H9 (cell line): ENCODE measurements around the gene FN3KRP. TPM values are rescaled to one million over a fixed set of nuclear protein-coding genes. Genes with fewer than 3 reads are reported as not detected.

Source experiments
- DNase-seq: peaks from one replicate; pipeline ENCODE4 v3.0.0-alpha.2; 2017
- H2AFZ ChIP-seq: one replicate; pipeline ENCODE4 v1.6.1; 2013; ENCODE audit warnings: mild to moderate bottlenecking, low read length, control low read depth, moderate library complexity
- H2AK5ac ChIP-seq: 2 replicates; pipeline ENCODE4 v1.6.1; 2013; ENCODE audit warnings: low read length, control low read depth, mixed read lengths; ENCODE audit not compliant: insufficient read length
- H2BK120ac ChIP-seq: one replicate; pipeline ENCODE4 v1.6.1; 2013; ENCODE audit warnings: low read depth, mild to moderate bottlenecking, low read length, control low read depth, inconsistent platforms; ENCODE audit not compliant: poor library complexity, severe bottlenecking
- H2BK12ac ChIP-seq: 2 replicates; pipeline ENCODE4 v1.6.1; 2013; ENCODE audit warnings: low read length, control low read depth, mixed read lengths, low read depth; ENCODE audit not compliant: insufficient read length
- H2BK15ac ChIP-seq: 2 replicates; pipeline ENCODE4 v1.6.1; 2013; ENCODE audit warnings: low read depth, low read length, control low read depth
- H2BK20ac ChIP-seq: one replicate; pipeline ENCODE4 v1.6.1; 2013; ENCODE audit warnings: low read depth, mild to moderate bottlenecking, low read length, control low read depth, inconsistent platforms; ENCODE audit not compliant: poor library complexity, severe bottlenecking
- H2BK5ac ChIP-seq: 2 replicates; pipeline ENCODE4 v1.6.1; 2013; ENCODE audit warnings: low read length, control low read depth, mixed read lengths; ENCODE audit not compliant: insufficient read length
- H3K14ac ChIP-seq: 2 replicates; pipeline ENCODE4 v1.6.1; 2013; ENCODE audit warnings: low read length, control low read depth; ENCODE audit not compliant: insufficient read depth
- H3K18ac ChIP-seq: 2 replicates; pipeline ENCODE4 v1.6.1; 2013; ENCODE audit warnings: low read depth, mild to moderate bottlenecking, mixed read lengths, low read length, control low read depth; ENCODE audit not compliant: insufficient read length
- H3K23ac ChIP-seq: 2 replicates; pipeline ENCODE4 v1.6.1; 2013; ENCODE audit warnings: low read length, control low read depth, mixed read lengths, low read depth; ENCODE audit not compliant: insufficient read length
- H3K23me2 ChIP-seq: 2 replicates; pipeline ENCODE4 v1.6.1; 2013; ENCODE audit warnings: low read depth, mild to moderate bottlenecking, mixed read lengths, low read length, control low read depth; ENCODE audit not compliant: insufficient read length, poor library complexity, severe bottlenecking
- H3K27ac ChIP-seq: 2 replicates; pipeline ENCODE4 v1.5.1; 2013; ENCODE audit warnings: low read length, control low read depth, mixed read lengths, low read depth; ENCODE audit not compliant: insufficient read length
- H3K27me3 ChIP-seq: 2 replicates; pipeline ENCODE4 v1.6.1; 2013; ENCODE audit warnings: low read length, control low read depth, inconsistent platforms; ENCODE audit not compliant: insufficient read depth
- H3K4ac ChIP-seq: 2 replicates; pipeline ENCODE4 v1.6.1; 2013; ENCODE audit warnings: low read depth, mild to moderate bottlenecking, control low read depth, inconsistent platforms, low read length, moderate library complexity
- H3K4me1 ChIP-seq: 2 replicates; pipeline ENCODE4 v1.6.1; 2013; ENCODE audit warnings: low read length, control low read depth, inconsistent platforms; ENCODE audit not compliant: insufficient read depth
- H3K4me2 ChIP-seq: 2 replicates; pipeline ENCODE4 v1.6.1; 2013; ENCODE audit warnings: low read length, control low read depth, mixed read lengths; ENCODE audit not compliant: insufficient read length, insufficient read depth
- H3K56ac ChIP-seq: 2 replicates; pipeline ENCODE4 v1.6.1; 2013; ENCODE audit warnings: low read depth, mild to moderate bottlenecking, mixed read lengths, low read length, control low read depth; ENCODE audit not compliant: insufficient read length
- H3K79me1 ChIP-seq: 2 replicates; pipeline ENCODE4 v1.6.1; 2013; ENCODE audit warnings: low read depth, mild to moderate bottlenecking, moderate library complexity, low read length, control low read depth, inconsistent platforms; ENCODE audit not compliant: insufficient read depth, poor library complexity, severe bottlenecking
- H3K79me2 ChIP-seq: 2 replicates; pipeline ENCODE4 v1.6.1; 2013; ENCODE audit warnings: low read length, control low read depth, inconsistent platforms; ENCODE audit not compliant: insufficient read depth
- H3K9ac ChIP-seq: 2 replicates; pipeline ENCODE4 v1.6.1; 2013; ENCODE audit warnings: low read length, control low read depth, mixed read lengths; ENCODE audit not compliant: insufficient read length; ENCODE audit errors: extremely low read depth
- H3K9me3 ChIP-seq: one replicate; pipeline ENCODE4 v1.6.1; 2013; ENCODE audit warnings: low read depth, low read length, inconsistent platforms; ENCODE audit not compliant: control insufficient read depth
- H3T11ph ChIP-seq: one replicate; pipeline ENCODE4 v1.6.1; 2013; ENCODE audit warnings: mild to moderate bottlenecking, low read length, control low read depth, inconsistent platforms
- H4K20me1 ChIP-seq: one replicate; pipeline ENCODE4 v1.6.1; 2013; ENCODE audit not compliant: control insufficient read depth, insufficient read length, insufficient read depth
- H4K5ac ChIP-seq: 2 replicates; pipeline ENCODE4 v1.6.1; 2013; ENCODE audit warnings: low read depth, mild to moderate bottlenecking, mixed read lengths, low read length, control low read depth; ENCODE audit not compliant: insufficient read length
- H4K8ac ChIP-seq: replicated peaks from 2 replicates; pipeline ENCODE4 v1.6.1; 2013; ENCODE audit warnings: low read length, control low read depth, mixed read lengths, low read depth; ENCODE audit not compliant: insufficient read length
- H4K91ac ChIP-seq: 2 replicates; pipeline ENCODE4 v1.6.1; 2013; ENCODE audit warnings: low read depth, mild to moderate bottlenecking, moderate library complexity, mixed read lengths, low read length, control low read depth; ENCODE audit not compliant: insufficient read length
- H3K27ac Mint-ChIP-seq, 3 experiments: 2 replicates in 2 of 3; 3 replicates in 1 of 3; pipeline ENCODE4 v1.8.0; 2020 to 2021; ENCODE audit warnings: mixed read lengths in 3 of 3, mild to moderate bottlenecking in 1 of 3, moderate library complexity in 1 of 3
- H3K27me3 Mint-ChIP-seq: 2 replicates; pipeline ENCODE4 v1.8.0; 2021; ENCODE audit warnings: low read depth, mild to moderate bottlenecking, moderate library complexity, mixed read lengths
- H3K36me3 Mint-ChIP-seq, 3 experiments: 2 replicates in 2 of 3; 3 replicates in 1 of 3; pipeline ENCODE4 v1.8.0; 2020 to 2021; ENCODE audit warnings: low read depth in 3 of 3, mixed read lengths in 3 of 3; ENCODE audit not compliant: insufficient read depth in 1 of 3
- H3K4me1 Mint-ChIP-seq, 2 experiments: 2 replicates each; pipeline ENCODE4 v1.8.0; 2020; ENCODE audit warnings: mixed read lengths in 2 of 2
- H3K4me3 Mint-ChIP-seq, 2 experiments: 2 replicates in 1 of 2; 3 replicates in 1 of 2; pipeline ENCODE4 v1.8.0; 2020 to 2021; ENCODE audit warnings: mild to moderate bottlenecking in 2 of 2, mixed read lengths in 2 of 2, moderate library complexity in 1 of 2
- H3K9me3 Mint-ChIP-seq, 2 experiments: 2 replicates in 1 of 2; 3 replicates in 1 of 2; pipeline ENCODE4 v1.8.0; 2020; ENCODE audit warnings: mild to moderate bottlenecking in 2 of 2, mixed read lengths in 2 of 2, moderate library complexity in 1 of 2
- CTCF ChIP-seq: fragments of 200-600 bp; sonication (generic); conservative IDR thresholded peaks from 3 replicates; pipeline ENCODE4 v1.8.0; 2021; ENCODE audit warnings: antibody characterized with exemption, mild to moderate bottlenecking
- WGBS: extraction: QIAGEN DNeasy Blood & Tissue Kit; methylation state at CpG from one replicate; pipeline ENCODE4 v1.1.7; 2013; ENCODE audit warnings: missing lambda C conversion rate, low lambda C conversion rate, mixed read lengths; ENCODE audit not compliant: insufficient read length; ENCODE audit errors: extremely low coverage; 5-methylcytosine and 5-hydroxymethylcytosine counted together
- total RNA-seq: library from RNA; stranded (reverse); gene quantifications from 2 replicates; pipeline ENCODE4 v1.2.1, GENCODE V29; 2021

FN3KRP gene
- total RNA-seq, 1 experiment from 2014 or later: 32.9 TPM

GRCh38 chr17:82667668-82668000 lies 48.9 kb upstream of the FN3KRP start:
- no peak overlapping the region for H2BK20ac ChIP-seq
- no peak overlapping the region for H4K91ac ChIP-seq

More at GRCh38 chr17:82667668-82668000, 48.9 kb upstream of the FN3KRP start:
- H4K8ac ChIP-seq: no peak overlapping the region
- H2AK5ac ChIP-seq: no peak overlapping the region
- WGBS: no CpG with 5 or more reads among the region's 15 CpGs
- H3K4me3 Mint-ChIP-seq: 0 out of 5 replicates have a peak overlapping the region, but pooled peaks of 1 of the 2 experiments have one; percentile 34
- no peak overlapping the region for H2BK5ac ChIP-seq
- peaks cover 0 to 3% of the 10 kb centered on the region in 2 experiments; a peak in 1 of 5 replicates for H3K9me3 Mint-ChIP-seq
- no peak overlapping the region for H3K27ac ChIP-seq
- H2BK15ac ChIP-seq: no peak overlapping the region
- H3K9ac ChIP-seq: no peak overlapping the region
- no peak for TF ChIP-seq CTCF
- H3K27me3 Mint-ChIP-seq: peaks cover 4% of the 10 kb centered on the region
- no peak for DNase-seq
- H2AFZ ChIP-seq: no peak overlapping the region
- H3K27ac Mint-ChIP-seq: no peak overlapping the region
- no peaks in the 10 kb centered on the region for H4K20me1 ChIP-seq
- H3T11ph ChIP-seq: no peak overlapping the region
- no peak overlapping the region for H3K56ac ChIP-seq
- no peaks in the 10 kb centered on the region for H3K79me2 ChIP-seq
- no peaks in the 10 kb centered on the region; the same call in 1 of the 2 replicates for H3K4me1 ChIP-seq
- H3K79me1 ChIP-seq: no peaks in the 10 kb centered on the region
- H2BK12ac ChIP-seq: no peak overlapping the region
- no peaks in the 10 kb centered on the region for H3K23me2 ChIP-seq
- no peak overlapping the region for H2BK120ac ChIP-seq
- peaks cover 6 to 14% of the 10 kb centered on the region in 2 experiments for H3K4me1 Mint-ChIP-seq
- no peak overlapping the region for H3K4ac ChIP-seq
- no peak overlapping the region for H3K4me2 ChIP-seq
- H3K23ac ChIP-seq: no peak overlapping the region
- H3K36me3 Mint-ChIP-seq: no peaks in the 10 kb centered on the region
- H3K9me3 ChIP-seq: no peaks in the 10 kb centered on the region
- no peak overlapping the region for H3K14ac ChIP-seq
- H4K5ac ChIP-seq: no peak overlapping the region
- H3K27me3 ChIP-seq: no peaks in the 10 kb centered on the region
- no peak overlapping the region for H3K18ac ChIP-seq
